ENCODE results near the gene LMAN1L. TPM values are rescaled to one million over a fixed set of nuclear protein-coding genes. Genes with fewer than 3 reads are reported as not detected.
A peak's percentile ranks its signal among the peaks of the same experiment; 100 is the strongest.

LMAN1L gene
- total and polyA plus RNA-seq, 3 donors from 2014 or later = 2.2 to 4.6 (median 4.3) TPM

GRCh38 chr15:74787251-74788041 is 25.2 kb upstream of the LMAN1L start:
- peak; percentile 73 for DNase-seq
- Histone ChIP-seq H3K4me1 (peaks cover 44% of the 10 kb centered on the region), H3K27me3 (no peaks in the 10 kb centered on the region), H3K9me3 (no peaks in the 10 kb centered on the region), H3K27ac (peak overlapping the region in 1 of 2 donors; percentile 36), H3K4me3 (no peak overlapping the region), H3K36me3 (ENCODE audit: low read depth, missing control alignments) (no peaks in the 10 kb centered on the region)
- intact Hi-C loops (cut with DNase I; ENCODE audit: low total_unique reads) = no loop called here
- TF ChIP-seq CTCF (IDR thresholded peaks at IDR 0.05) (peak in 1 of 3 experiments; percentile 10), POLR2A (IDR thresholded peaks at IDR 0.05) (no peak)
- 64 to 75% methylated on average over 10 to 13 of the region's 13 CpGs for WGBS, 2 donors

DNA sequence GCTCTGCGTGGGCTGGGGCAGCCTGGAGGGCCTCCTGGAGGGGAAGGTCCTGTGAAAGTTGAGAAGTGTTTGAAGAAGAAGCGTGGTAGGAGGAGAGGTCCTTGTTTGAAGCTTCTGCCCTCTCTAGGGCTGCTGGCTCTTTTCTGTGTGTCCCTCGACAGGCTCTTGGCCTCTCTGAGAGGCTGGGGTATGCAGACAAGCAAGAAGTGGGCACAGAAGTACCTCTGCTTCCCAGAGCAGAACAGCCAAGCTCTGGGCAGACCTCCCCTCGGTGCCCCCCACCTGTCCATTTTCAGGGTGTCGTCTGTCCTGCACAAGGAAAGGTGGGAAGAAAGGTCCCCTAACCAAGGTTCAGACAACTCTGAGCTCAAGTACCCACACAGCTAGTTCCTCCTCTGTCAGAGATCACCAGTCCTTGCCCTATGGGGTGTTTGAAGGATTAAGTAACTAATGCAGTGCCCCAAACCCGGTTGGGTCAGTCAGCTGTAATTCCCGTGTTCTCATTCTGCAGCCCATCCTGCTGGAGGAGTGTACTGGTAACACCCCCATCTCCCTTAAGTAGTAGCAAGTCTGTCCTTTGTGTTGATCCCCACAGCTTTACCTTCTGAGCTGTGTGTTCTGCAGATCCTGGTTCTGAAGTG is 24.5 kb upstream of the LMAN1L start:
- intact Hi-C loops (cut with DNase I; ENCODE audit: low total_unique reads) = no loop called here
- no peaks in the 10 kb centered on the region for H3K36me3 ChIP-seq (ENCODE audit: low read depth, missing control alignments)
- peak overlapping the region in 1 of 2 donors; percentile 36 for H3K27ac ChIP-seq
- peaks cover 37% of the 10 kb centered on the region for H3K4me1 ChIP-seq
- no peak for DNase-seq
- 65 to 68% methylated on average over 5 to 7 of the region's 7 CpGs for WGBS, 2 donors
- H3K9me3 ChIP-seq = no peaks in the 10 kb centered on the region
- H3K4me3 ChIP-seq = no peak overlapping the region
- no peaks in the 10 kb centered on the region for H3K27me3 ChIP-seq
- TF ChIP-seq CTCF (IDR thresholded peaks at IDR 0.05) = no peak
- no peak for TF ChIP-seq POLR2A (IDR thresholded peaks at IDR 0.05)

- 71 to 77% methylated on average over 9 of the region's 9 CpGs for WGBS, 2 donors
Observed at GRCh38 chr15:74788683-74789151, 23.9 kb upstream of the LMAN1L start.

DNA sequence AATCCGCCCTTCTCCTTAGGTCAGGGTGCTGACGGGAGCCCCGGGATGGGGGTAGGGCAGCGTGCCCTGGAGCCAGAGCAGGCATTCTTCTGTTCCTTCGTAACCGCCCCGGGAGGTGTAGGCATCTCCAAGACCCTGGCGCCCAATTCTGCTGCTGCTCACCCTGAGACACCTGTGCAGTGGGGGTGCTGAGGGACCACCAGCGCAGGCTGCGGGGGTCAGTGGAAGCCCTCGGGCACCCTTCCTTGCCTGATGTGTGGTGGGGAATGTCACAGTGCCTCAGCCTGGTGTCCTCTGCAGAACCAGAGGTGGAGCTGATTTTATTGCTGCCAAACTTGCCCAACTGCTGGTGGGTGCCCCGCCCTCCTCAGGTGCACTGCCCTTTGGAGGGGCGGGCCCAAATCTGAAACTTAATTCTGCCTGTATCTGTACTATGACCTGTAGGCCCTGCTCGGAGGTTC is 23.4 kb upstream of the LMAN1L start:
- Histone ChIP-seq H3K27me3 (no peaks in the 10 kb centered on the region), H3K9me3 (no peaks in the 10 kb centered on the region), H3K4me1 (peaks cover 30% of the 10 kb centered on the region), H3K36me3 (ENCODE audit: low read depth, missing control alignments) (no peaks in the 10 kb centered on the region), H3K4me3 (no peak overlapping the region), H3K27ac (peak overlapping the region in 1 of 2 donors; percentile 32)
- intact Hi-C loops (cut with DNase I; ENCODE audit: low total_unique reads) = no loop called here
- DNase-seq = no peak
- 80 to 87% methylated on average over 9 to 14 of the region's 14 CpGs for WGBS, 2 donors
- TF ChIP-seq CTCF (IDR thresholded peaks at IDR 0.05) (no peak), POLR2A (IDR thresholded peaks at IDR 0.05) (no peak)

More at GRCh38 chr15:74788683-74789151, 23.9 kb upstream of the LMAN1L start:
- H3K4me3 ChIP-seq = no peak overlapping the region
- no peak overlapping the region for H3K27ac ChIP-seq
- no peak for DNase-seq
- TF ChIP-seq POLR2A (IDR thresholded peaks at IDR 0.05) (no peak), CTCF (IDR thresholded peaks at IDR 0.05) (no peak)
- peaks cover 32% of the 10 kb centered on the region for H3K4me1 ChIP-seq
- intact Hi-C loops (cut with DNase I; ENCODE audit: low total_unique reads) = no loop called here
- H3K9me3 ChIP-seq = no peaks in the 10 kb centered on the region
- no peaks in the 10 kb centered on the region for H3K36me3 ChIP-seq (ENCODE audit: low read depth, missing control alignments)
- H3K27me3 ChIP-seq = no peaks in the 10 kb centered on the region
